ENCODE data around the gene CASS4.

The CASS4 gene

GRCh38 chr20:56417911-56418310, 5.9 kb downstream of the CASS4 start:
- TF ChIP-seq CTCF (conservative IDR thresholded peaks at IDR 0.05) (no peak), ZFX (IDR thresholded peaks at IDR 0.05) (no peak)
- no peak overlapping the region for H3K27ac ChIP-seq

- TF ChIP-seq CTCF (conservative IDR thresholded peaks at IDR 0.05), result no peak
- TF ChIP-seq ZFX (IDR thresholded peaks at IDR 0.05), result no peak
- no peak overlapping the region for H3K27ac ChIP-seq
Observed at GRCh38 chr20:56418385-56418861, 6.4 kb downstream of the CASS4 start.

GRCh38 chr20:56420028-56420427, 8.0 kb downstream of the CASS4 start:
- TF ChIP-seq ZFX (IDR thresholded peaks at IDR 0.05) (no peak), CTCF (conservative IDR thresholded peaks at IDR 0.05) (no peak)
- H3K27ac ChIP-seq, result no peak overlapping the region

DNA sequence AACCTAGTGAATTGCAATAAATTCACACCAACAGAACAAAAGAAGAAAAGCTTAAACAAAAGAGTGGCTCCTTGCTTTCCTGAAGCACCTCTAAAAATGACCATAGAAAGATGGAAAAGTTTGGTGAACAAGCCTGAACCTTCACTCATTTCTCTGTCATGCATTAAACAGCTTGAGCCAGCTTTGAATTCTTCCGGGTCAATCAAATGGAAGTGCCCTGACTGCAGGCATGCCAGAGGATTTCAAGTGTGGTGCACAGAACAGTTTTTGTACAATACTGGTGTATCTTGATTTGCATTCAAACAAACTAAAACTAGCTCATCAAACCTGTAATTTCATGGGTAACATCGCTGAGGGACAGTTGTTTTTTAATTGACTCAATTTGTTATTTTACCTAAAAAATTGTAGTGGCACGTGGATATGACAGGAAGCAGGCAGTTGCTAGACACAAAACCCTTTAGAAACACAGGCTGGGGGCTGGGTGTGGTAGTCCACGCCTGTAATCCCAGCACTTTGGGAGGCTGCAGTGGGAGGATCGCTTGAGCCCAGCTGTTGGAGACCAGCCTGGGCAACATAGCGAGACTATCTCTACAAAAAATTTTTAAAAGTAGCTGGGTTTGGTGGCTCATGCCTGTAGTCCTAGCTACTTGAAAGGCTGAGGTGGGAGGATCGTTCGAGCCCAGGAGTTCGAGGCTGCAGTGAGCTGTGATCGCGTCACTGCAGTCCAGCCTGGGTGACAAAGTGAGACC, 9.1 kb downstream of the CASS4 start:
- no peak overlapping the region for H3K27ac ChIP-seq
- no peak for TF ChIP-seq CTCF (conservative IDR thresholded peaks at IDR 0.05)
- TF ChIP-seq ZFX (IDR thresholded peaks at IDR 0.05), result no peak

GRCh38 chr20:56422076-56422823, 10.2 kb downstream of the CASS4 start:
- no peak for TF ChIP-seq CTCF (conservative IDR thresholded peaks at IDR 0.05)
- TF ChIP-seq ZFX (IDR thresholded peaks at IDR 0.05), result no peak

GRCh38 chr20:56422824-56423189, 10.7 kb downstream of the CASS4 start:
- TF ChIP-seq ZFX (IDR thresholded peaks at IDR 0.05), result no peak
- no peak overlapping the region for H3K27ac ChIP-seq

More at GRCh38 chr20:56422076-56422823, 10.2 kb downstream of the CASS4 start:
- H3K27ac ChIP-seq, result no peak overlapping the region

DNA sequence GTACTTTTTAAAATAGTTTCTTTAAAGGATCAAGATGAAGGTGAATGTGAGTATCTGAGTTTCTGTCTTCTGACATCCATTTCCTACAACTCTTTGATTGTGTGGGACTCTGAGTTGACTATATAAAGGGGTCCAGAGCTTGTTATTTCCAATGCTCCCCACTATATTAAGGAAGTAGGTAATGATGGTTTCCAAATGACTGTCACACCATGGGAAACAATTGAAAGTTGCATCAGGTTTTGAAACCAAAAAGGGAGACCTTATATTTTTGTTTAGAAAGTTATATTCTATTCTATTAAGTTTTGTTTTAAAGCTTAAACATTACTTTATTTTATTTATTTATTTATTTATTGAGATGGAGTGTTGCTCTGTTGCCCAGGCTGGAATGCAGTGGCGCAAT, 11.2 kb downstream of the CASS4 start:
- no peak overlapping the region for H3K27ac ChIP-seq
- TF ChIP-seq CTCF (conservative IDR thresholded peaks at IDR 0.05) (no peak), ZFX (IDR thresholded peaks at IDR 0.05) (no peak)

Measured in C4-2B (cell line).